Measurements from ENCODE around the gene SPZ1. TPM values are rescaled to one million over a fixed set of nuclear protein-coding genes. Genes with fewer than 3 reads are reported as not detected.

The SPZ1 gene
- not detected in 2 replicates for total RNA-seq (2021; fragmentation: NEBNext Ultra II Directional; extraction: Animal tissue kit (Norgen Biotek cat#: 25700))
- not detected in 2 replicates for polyA plus RNA-seq (2011; rRNA removed)
- not detected for polyA plus RNA-seq (2011; cell fraction: cytosol; rRNA removed)
- not detected for polyA plus RNA-seq (2011; cell fraction: nucleus; rRNA removed)
- not detected in 4 replicates for polyA plus RNA-seq (2012, experiment 1 of 2)
- not detected for polyA plus RNA-seq (2012, experiment 2 of 2)
- polyA plus RNA-seq (2013, experiment 1 of 2), result not detected
- polyA plus RNA-seq (2013, experiment 2 of 2), result not detected
- polyA minus RNA-seq (2011; rRNA and poly(A)+ RNA removed), result not detected in 2 replicates
- not detected for polyA minus RNA-seq (2011; cell fraction: cytosol; rRNA and poly(A)+ RNA removed)
- not detected for polyA minus RNA-seq (2011; cell fraction: nucleus; rRNA and poly(A)+ RNA removed)
- long read RNA-seq, experiment 1, result 0 reads
- long read RNA-seq, experiment 2, result 0 reads

- WGBS, 2 experiments (ENCODE audit: extremely low coverage in 1 of 2, insufficient coverage in 1 of 2, insufficient read length in 1 of 2, insufficient replicate concordance in 2 of 2, low coverage in 1 of 2, low lambda C conversion rate in 2 of 2, missing lambda C conversion rate in 1 of 2), result 70% methylated on average over 2 of the region's 2 CpGs; no CpG with 5 or more reads in 1 of the 2 experiments
- Histone ChIP-seq H2BK5ac (ENCODE audit: low read depth, low read length) (no peak within 1 kb of the TSS), H2BK20ac (ENCODE audit: low read length) (no peak within 1 kb of the TSS), H3K23me2 (ENCODE audit: low read depth, low read length) (no peaks in the 10 kb centered on the region), H3K27ac (ENCODE audit: low read depth, low read length) (no peak within 1 kb of the TSS), H3K79me1 (ENCODE audit: low read depth, low read length) (no peaks in the 10 kb centered on the region), H4K5ac (ENCODE audit: insufficient read length, low read depth, low read length) (no peak within 1 kb of the TSS), H3K4me1 (replicated peaks in 1 of 4; ENCODE audit: control insufficient read depth in 3 of 4, insufficient read depth in 4 of 4, low read length in 3 of 4) (no peaks in the 10 kb centered on the region), H3K79me2 (ENCODE audit: control insufficient read depth in 1 of 2, insufficient read depth in 2 of 2, low read length in 2 of 2) (no peaks in the 10 kb centered on the region), H4K8ac (ENCODE audit: extremely low read depth, insufficient read depth, low read length) (no peak within 1 kb of the TSS), H3K4ac (replicated peaks; ENCODE audit: insufficient read length, low read depth, low read length) (no peak within 1 kb of the TSS), H2BK15ac (ENCODE audit: low read length) (no peak within 1 kb of the TSS), H3K9ac (replicated peaks in 1 of 4; ENCODE audit: extremely low read depth in 1 of 4, low read depth in 3 of 4, low read length in 3 of 4) (no peak within 1 kb of the TSS), H2BK120ac (replicated peaks; ENCODE audit: low read depth, low read length) (no peak within 1 kb of the TSS), H3K18ac (ENCODE audit: extremely low read depth, low read length) (no peak within 1 kb of the TSS), H2AFZ (ENCODE audit: low read length) (no peak within 1 kb of the TSS), H3K23ac (ENCODE audit: insufficient read length) (no peak within 1 kb of the TSS), H4K20me1 (replicated peaks in 1 of 2; ENCODE audit: control insufficient read depth in 1 of 2, insufficient read depth in 2 of 2, low read length in 2 of 2) (no peaks in the 10 kb centered on the region), H3K56ac (replicated peaks; ENCODE audit: insufficient read length, low read depth, low read length) (no peak within 1 kb of the TSS), H3K4me2 (ENCODE audit: insufficient read depth in 1 of 2, low read depth in 2 of 2, low read length in 2 of 2) (no peak within 1 kb of the TSS), H3K4me3 (ENCODE audit: extremely low read depth in 1 of 4, insufficient read depth in 2 of 4, low read depth in 3 of 4, low read length in 4 of 4) (no peak within 1 kb of the TSS), H3K36me3 (ENCODE audit: control insufficient read depth in 2 of 4, insufficient read depth in 4 of 4, low read length in 3 of 4) (no peaks in the 10 kb centered on the region), H3K9me3 (ENCODE audit: insufficient read depth in 2 of 2, low read depth in 1 of 2, low read length in 1 of 2) (0 out of 4 replicates have a peak, but pooled peaks cover 0 to 2% of the 10 kb centered on the region in 2 experiments), H2AK5ac (ENCODE audit: low read depth, low read length) (no peak within 1 kb of the TSS), H2BK12ac (ENCODE audit: low read depth, low read length) (no peak within 1 kb of the TSS), H3K14ac (ENCODE audit: insufficient read length) (no peak within 1 kb of the TSS), H4K91ac (replicated peaks; ENCODE audit: insufficient read length, low read length) (no peak within 1 kb of the TSS), H3K27me3 (replicated peaks in 1 of 4; ENCODE audit: control insufficient read depth in 3 of 4, extremely low read depth in 1 of 4, insufficient read depth in 3 of 4, low read length in 3 of 4) (no peaks in the 10 kb centered on the region)
- POLR2A ChIA-PET (ENCODE audit: partially characterized antibody), result no interaction called here
- FAIRE-seq (no peak), DNase-seq (ENCODE audit: low read depth in 1 of 2, low spot score in 2 of 2) (no peak)
- no peak for TF ChIP-seq SUZ12 (IDR thresholded peaks at IDR 0.05; ENCODE audit: low read length)
- no peak for TF ChIP-seq SRF (IDR thresholded peaks at IDR 0.05; ENCODE audit: low read depth, low read length)
- TF ChIP-seq CBX8 (IDR thresholded peaks at IDR 0.05; ENCODE audit: borderline replicate concordance, low read depth, low read length), result no peak
- TF ChIP-seq HDAC2 (IDR thresholded peaks at IDR 0.05; ENCODE audit: borderline replicate concordance in 1 of 2, low read depth in 2 of 2, low read length in 2 of 2), result no peak
- no peak for TF ChIP-seq TCF12 (IDR thresholded peaks at IDR 0.05; ENCODE audit: low read depth, low read length)
- no peak for TF ChIP-seq POLR2AphosphoS5 (IDR thresholded peaks at IDR 0.05; ENCODE audit: low read depth, low read length)
- TF ChIP-seq FOSL1 (IDR thresholded peaks at IDR 0.05; ENCODE audit: insufficient read depth, low read depth, low read length), result no peak
- CTCF ChIA-PET (ENCODE audit: partially characterized antibody), result interaction anchor here (2.2 kb wide), 1 partner anchor 12 kb away, joined by 13 read pairs; no protein-coding TSS in a partner anchor
Observed at GRCh38 chr5:80319702-80320101, at the start of gene SPZ1. TSS of gene SPZ1 (plus strand) at chr5:80320002. CDS start at chr5:80320216, 214 bp downstream.
